PFSK-1 (cell line): Measurements from ENCODE around the gene ATP5PB.

Source experiments
- POLR2AphosphoS5 ChIP-seq: IDR thresholded peaks from 2 replicates; pipeline ENCODE4 v1.6.1; 2012; ENCODE audit warnings: low read depth, mild to moderate bottlenecking, control low read depth, low read length, moderate library complexity
- REST ChIP-seq, 2 experiments: IDR thresholded peaks; 2 replicates each; pipeline versions ENCODE4 v1.6.1 to v1.8.0; 2011 to 2012; ENCODE audit warnings: low read depth in 2 of 2, low read length in 2 of 2, control low read depth in 1 of 2, inconsistent platforms in 1 of 2, mild to moderate bottlenecking in 1 of 2, moderate library complexity in 1 of 2; ENCODE audit not compliant: insufficient read depth in 1 of 2
- SIN3A ChIP-seq: IDR thresholded peaks from 2 replicates; pipeline ENCODE4 v1.6.1; 2012; ENCODE audit warnings: mild to moderate bottlenecking, low read length, moderate library complexity, borderline replicate concordance; ENCODE audit not compliant: insufficient read depth
- TAF1 ChIP-seq: IDR thresholded peaks from 2 replicates; pipeline ENCODE4 v1.6.1; 2012; ENCODE audit warnings: low read length, control low read depth, borderline replicate concordance; ENCODE audit not compliant: insufficient read depth

- TF ChIP-seq POLR2AphosphoS5 (no peak), SIN3A (no peak), REST (IDR thresholded peaks at IDR 0.05; ENCODE audit: insufficient read depth in 1 of 2, low read depth in 2 of 2, low read length in 2 of 2) (no peak), TAF1 (no peak)
Measured at GRCh38 chr1:111407301-111407700, 42.0 kb upstream of the ATP5PB start.
